Measurements from ENCODE around the gene SERPINB10.

GRCh38 chr18:63961435-63961980 lies 53.8 kb downstream of the SERPINB10 start:
- TF ChIP-seq JUND (IDR thresholded peaks at IDR 0.05) (no peak), TCF7L2 (IDR thresholded peaks at IDR 0.05; ENCODE audit: borderline replicate concordance, extremely low read depth, insufficient read depth, insufficient read length) (no peak), EZH2phosphoT487 (IDR thresholded peaks at IDR 0.05; ENCODE audit: borderline replicate concordance) (no peak), ZFX (IDR thresholded peaks at IDR 0.05) (no peak), RAD21 (IDR thresholded peaks at IDR 0.05; ENCODE audit: low read depth) (no peak), POLR2A (IDR thresholded peaks at IDR 0.05; ENCODE audit: borderline replicate concordance, extremely low read depth, insufficient read depth, insufficient read length) (no peak)
- TF ChIP-seq, protein P1, sequence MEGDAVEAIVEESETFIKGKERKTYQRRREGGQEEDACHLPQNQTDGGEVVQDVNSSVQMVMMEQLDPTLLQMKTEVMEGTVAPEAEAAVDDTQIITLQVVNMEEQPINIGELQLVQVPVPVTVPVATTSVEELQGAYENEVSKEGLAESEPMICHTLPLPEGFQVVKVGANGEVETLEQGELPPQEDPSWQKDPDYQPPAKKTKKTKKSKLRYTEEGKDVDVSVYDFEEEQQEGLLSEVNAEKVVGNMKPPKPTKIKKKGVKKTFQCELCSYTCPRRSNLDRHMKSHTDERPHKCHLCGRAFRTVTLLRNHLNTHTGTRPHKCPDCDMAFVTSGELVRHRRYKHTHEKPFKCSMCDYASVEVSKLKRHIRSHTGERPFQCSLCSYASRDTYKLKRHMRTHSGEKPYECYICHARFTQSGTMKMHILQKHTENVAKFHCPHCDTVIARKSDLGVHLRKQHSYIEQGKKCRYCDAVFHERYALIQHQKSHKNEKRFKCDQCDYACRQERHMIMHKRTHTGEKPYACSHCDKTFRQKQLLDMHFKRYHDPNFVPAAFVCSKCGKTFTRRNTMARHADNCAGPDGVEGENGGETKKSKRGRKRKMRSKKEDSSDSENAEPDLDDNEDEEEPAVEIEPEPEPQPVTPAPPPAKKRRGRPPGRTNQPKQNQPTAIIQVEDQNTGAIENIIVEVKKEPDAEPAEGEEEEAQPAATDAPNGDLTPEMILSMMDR (IDR thresholded peaks at IDR 0.05 in 2 of 3, conservative IDR thresholded peaks at IDR 0.05 in 1 of 3; ENCODE audit: borderline replicate concordance in 1 of 3, insufficient read depth in 1 of 3, low read depth in 2 of 3, low read length in 2 of 3): no peak
- TF ChIP-seq, protein P2, sequence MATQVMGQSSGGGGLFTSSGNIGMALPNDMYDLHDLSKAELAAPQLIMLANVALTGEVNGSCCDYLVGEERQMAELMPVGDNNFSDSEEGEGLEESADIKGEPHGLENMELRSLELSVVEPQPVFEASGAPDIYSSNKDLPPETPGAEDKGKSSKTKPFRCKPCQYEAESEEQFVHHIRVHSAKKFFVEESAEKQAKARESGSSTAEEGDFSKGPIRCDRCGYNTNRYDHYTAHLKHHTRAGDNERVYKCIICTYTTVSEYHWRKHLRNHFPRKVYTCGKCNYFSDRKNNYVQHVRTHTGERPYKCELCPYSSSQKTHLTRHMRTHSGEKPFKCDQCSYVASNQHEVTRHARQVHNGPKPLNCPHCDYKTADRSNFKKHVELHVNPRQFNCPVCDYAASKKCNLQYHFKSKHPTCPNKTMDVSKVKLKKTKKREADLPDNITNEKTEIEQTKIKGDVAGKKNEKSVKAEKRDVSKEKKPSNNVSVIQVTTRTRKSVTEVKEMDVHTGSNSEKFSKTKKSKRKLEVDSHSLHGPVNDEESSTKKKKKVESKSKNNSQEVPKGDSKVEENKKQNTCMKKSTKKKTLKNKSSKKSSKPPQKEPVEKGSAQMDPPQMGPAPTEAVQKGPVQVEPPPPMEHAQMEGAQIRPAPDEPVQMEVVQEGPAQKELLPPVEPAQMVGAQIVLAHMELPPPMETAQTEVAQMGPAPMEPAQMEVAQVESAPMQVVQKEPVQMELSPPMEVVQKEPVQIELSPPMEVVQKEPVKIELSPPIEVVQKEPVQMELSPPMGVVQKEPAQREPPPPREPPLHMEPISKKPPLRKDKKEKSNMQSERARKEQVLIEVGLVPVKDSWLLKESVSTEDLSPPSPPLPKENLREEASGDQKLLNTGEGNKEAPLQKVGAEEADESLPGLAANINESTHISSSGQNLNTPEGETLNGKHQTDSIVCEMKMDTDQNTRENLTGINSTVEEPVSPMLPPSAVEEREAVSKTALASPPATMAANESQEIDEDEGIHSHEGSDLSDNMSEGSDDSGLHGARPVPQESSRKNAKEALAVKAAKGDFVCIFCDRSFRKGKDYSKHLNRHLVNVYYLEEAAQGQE (IDR thresholded peaks at IDR 0.05; ENCODE audit: low read depth): no peak
